GM19025 (cell line): Measurements from ENCODE around the gene PLEKHA7.
"Not testable (repeated sequence)": the region's sequence is repeated elsewhere in the genome, so short reads cannot be mapped to it uniquely, and the experiment has no call there.

Experiments used
- ATAC-seq: cut with Tn5 transposase; IDR thresholded peaks from one replicate; pipeline ENCODE4 v1.9.1; 2021; ENCODE audit warnings: mild to moderate bottlenecking, low read depth, moderate library complexity; ENCODE audit not compliant: unreplicated experiment

PLEKHA7 gene

DNA sequence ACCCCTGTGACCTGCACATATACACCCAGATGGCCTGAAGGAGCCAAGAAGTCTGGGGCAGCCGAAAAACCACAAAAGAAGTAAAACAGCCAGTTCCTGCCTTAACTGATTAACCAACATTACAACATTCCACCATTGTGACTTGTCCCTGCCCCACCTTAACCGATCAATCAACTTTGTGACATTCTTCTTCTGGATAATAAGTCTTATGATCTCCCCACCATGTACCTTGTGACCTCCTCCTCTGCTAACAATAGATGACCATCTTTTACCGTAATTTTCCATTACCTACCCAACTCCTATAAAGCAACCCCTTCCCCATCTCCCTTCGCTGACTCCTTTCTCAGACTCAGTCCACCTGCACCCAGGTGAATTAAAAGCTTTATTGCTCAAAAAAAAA, 125.2 kb downstream of the PLEKHA7 start:
- ATAC-seq = not testable (repeated sequence)

DNA sequence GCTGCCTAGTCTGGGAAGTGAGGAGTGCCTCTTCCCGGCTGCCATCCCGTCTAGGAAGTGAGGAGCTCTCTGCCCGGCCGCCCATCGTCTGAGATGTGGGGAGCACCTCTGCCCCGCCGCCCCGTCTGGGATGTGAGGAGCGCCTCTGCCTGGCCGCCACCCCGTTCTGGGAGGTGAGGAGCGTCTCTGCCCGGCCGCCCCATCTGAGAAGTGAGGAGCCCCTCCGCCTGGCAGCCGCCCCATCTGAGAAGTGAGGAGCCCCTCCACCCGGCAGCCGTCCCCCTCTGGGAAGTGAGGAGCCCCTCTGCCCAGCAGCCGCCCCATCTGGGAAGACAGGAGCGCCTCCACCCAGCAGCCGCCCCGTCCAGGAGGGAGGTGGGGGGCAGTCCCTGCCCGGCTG, 126.3 kb downstream of the PLEKHA7 start:
- ATAC-seq = not testable (repeated sequence)

DNA sequence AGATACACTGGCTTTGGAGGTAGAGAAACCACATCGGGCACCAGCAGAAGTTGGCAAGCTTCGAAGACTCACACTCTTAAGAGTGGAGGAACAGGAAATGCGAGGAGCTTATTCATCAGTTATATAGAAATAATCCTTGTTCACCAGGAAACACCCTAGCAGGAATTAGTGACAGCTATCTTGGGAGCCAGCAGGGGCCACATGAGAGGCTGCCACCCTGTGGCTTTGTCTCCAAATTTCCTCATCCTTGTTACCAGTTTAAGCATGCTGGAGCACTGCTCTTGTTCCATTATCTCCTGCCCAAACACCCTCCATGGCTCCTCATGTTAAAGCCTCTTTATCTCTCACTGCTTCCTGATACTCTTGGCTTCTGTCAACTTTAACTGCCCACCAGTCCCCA, 131.0 kb downstream of the PLEKHA7 start:
- no peak for ATAC-seq

DNA sequence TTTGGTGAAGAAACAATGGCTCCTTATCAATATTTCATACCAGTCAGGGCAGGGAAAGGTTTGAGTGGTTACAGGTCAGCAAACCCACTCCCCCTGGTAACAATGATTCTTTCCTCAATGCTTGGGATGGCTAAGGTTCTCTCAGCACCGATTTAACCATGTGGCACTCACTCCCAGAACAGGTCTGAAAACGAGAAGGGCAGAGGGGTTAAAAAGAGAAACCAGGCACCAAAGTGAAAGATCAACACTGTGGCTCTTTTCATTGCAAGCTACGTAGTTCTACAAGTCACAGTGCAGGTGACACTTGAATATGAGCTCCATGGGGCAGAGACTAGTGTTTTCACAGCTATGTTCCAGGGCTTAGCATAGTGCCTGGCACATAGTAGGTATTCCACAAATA, 132.4 kb downstream of the PLEKHA7 start:
- peak; percentile 48 for ATAC-seq

DNA sequence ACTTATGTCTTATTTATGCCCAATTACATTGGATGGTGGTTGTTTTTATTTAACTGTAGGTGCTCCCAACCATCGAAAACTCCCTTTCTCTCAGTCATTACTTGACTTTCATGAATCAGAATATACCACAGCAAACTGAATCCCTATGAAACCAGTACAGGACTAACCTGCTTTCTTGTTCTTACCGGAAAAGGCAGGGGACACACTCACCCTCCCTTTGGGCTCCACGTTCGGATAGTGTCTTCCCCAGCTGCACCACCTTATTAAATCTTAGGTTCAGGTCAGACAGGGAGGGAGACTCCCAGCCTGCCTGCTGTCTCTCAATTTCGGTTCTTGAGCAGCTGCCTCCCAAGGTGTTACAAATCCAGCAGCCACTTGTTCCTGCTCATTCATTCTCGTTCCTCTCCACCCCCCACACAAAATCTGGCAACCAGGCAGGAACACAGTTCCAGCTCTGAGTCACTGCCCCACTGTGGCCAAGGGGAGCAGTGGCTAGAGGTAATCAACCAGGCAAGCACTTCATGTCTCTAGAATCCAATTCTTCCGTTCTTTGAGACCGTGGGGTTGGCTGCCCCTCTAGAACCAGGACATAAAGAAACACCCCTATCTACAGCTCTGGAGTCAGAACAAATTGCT, 133.0 kb downstream of the PLEKHA7 start:
- ATAC-seq = peak; percentile 45

DNA sequence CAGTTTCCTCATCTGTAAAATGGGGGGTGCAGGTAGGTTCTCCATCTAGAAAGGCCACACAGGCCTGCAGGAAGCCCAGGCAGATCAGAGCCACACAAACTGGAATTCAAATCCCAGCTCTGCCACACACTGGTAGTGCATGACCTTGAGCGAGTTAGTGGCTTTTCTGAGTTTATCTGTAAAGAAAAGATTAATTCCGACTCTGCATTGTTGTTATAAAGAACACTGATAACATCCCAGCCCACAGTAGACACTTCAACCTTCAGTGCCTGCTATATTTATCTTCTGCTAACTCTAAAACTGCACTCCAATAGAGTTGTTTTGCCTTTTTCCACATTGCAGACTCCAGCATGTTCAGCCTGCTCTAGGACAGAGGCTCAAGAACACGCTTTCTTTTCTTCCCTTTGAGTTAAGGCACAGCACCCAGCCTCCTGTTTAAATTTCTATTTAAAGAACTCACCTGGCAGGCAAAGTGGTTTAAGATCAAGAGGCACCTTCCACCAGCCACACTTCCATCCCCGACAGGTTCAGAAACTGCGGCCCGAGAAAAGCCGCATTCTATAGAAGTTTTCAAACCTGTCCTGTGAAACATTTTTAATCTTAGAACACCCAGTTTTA, 133.9 kb downstream of the PLEKHA7 start:
- ATAC-seq = no peak

DNA sequence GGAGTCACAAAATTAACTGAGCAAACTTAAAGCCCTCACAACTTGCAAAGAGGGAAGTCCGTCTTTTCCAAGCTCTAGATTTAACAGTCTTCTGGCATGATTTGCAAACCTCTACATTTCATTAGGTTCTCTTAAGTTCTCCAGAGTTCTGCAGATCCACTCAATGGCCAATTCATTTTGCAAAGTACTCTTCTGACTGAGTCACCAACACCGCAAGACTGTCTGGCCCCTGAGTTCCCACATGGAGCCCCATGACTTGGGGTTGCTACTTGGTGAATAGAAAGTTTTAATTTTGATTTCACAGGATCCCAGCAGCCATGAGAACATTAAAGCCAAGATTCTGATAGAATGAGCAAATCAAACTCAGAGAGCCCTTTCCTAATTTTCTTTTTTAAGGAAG, 134.5 kb downstream of the PLEKHA7 start:
- ATAC-seq = no peak

DNA sequence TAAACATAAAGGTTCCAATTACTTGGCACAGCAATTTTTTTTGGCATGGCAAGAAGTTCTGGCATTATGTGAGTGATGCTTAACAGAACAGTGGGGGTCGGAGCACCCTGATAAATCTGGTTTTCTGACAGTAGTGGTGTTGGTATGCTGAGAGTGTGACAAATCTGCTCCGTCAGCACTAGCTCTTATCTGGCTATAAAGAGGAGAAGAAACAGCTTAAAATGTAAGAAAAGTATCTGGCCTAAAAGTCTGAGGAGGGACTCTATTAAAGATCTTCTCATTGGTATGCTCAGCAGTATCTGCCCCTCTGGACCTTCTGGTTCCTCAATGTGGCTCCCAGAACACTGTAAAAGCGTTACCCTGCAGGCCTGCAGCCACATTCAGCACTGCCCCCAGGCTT, 137.4 kb downstream of the PLEKHA7 start:
- no peak for ATAC-seq

DNA sequence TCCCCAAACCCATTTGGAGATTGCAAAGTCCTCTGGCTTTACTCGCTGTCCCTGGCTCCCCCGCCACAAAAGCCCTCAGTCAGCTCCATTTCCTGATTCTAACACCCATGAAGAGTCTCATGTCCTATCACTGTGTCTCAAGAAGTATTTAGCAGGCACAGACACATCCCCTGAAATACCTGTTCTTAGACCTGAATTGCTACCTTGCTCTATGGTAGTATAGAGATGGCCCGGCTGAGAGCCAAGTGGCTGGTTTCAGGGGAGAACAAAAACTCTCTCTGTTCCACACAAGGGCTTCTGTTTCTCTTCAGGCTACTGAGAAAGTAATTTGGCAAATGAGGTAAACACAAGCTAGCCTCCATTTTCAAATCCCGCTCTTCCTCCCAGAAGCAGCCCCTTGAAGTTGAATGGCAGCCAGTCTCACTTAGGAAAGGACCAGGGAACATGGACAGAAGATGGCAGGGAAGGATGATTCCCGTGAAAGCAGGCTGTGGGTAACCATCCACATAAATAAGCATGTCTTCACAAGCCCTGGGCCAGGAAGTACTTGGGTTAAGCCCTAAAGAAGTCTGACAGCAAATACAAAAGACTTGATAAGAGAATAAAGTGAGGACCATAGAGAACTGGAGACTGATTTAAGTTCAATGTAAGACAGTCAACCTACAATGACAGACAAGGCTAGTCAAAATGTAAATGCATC, 138.0 kb downstream of the PLEKHA7 start:
- no peak for ATAC-seq

DNA sequence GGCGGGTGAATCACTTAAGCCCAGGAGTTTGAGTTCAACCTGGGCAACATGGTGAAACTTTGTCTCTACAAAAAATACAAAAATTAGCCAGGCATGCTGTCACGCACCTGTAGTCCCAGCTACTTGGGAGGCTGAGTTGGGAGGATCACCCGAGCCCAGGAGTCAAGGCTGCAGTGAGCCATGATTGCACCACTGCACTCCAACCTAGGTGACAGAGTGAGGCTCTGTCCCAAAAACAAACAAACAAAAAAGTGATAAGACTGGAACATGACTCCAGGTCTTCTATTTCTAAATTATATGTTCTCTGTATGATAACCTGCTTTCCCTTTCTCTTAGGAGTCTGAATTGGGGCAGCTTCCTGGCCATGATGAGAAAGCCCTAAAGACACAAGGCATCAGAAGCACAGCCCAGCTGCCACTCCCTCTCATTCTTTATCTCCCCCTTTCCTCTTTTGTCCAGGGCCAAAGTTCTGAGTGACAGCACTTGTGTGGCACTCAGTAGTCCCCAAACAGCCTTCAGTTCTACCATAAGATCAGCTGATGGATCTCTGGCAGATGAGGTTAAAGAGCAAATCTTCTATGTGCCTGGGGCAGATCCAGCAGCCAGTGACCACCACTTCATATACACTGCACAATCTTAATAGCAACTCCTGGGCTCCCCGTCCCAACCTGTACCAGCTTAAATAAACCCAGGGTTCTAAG, 139.8 kb downstream of the PLEKHA7 start:
- no peak for ATAC-seq

DNA sequence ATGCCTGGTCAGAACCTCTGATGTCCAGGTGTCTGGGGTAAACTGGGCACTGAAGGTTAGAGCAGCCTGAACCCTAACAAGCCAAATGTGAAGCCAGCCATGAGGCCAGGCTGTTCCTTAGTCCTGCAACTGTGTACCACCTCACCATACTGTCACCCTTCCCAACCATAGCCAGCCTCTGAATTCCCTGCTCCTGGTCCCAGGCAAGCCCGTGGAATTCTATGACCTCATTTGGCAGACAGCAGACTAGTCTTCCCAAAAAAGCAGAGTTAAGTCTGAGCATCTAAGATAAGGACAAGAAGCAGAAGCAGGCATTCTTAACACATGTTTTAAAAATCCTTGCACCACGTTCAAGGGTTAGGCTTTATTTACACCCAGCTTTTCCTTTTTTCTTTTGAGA, 140.9 kb downstream of the PLEKHA7 start:
- no peak for ATAC-seq

DNA sequence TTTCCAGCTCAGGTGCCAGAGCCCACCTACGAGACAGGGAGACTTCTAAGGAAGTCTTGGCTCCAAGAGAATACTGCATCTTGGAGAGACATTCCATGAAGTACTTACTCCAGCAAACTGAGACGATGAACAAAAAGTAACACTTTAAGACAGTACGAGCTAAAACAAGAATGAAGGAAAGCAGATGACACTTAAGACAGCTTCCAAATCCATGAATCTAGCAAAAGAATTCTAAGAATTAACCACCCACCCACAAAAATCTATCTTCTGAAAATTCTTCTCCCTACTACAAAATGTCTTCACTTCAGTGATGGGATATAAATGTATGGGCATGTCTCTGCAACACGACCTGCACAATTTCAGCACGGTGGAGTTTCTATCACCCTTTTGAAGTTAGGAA, 142.8 kb downstream of the PLEKHA7 start:
- ATAC-seq = no peak

DNA sequence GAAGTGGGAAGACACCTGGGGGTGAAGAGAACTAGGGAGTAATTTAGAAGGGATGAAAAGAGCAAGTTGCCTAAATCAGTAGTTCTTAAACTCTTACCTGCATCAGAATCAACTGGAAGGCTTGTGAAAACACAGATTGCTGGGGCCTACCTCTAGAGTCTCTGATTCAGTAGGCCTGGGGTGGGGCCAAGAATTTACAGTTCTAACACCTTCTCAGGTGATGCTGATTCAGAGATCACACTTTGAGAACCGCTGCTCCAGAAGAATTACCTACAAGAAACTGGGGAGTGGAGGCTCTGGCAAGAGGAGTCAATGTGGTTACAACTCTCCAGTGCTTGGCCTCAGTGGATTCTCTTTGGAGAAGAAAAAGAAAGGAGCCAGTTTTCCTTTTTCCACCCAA, 147.1 kb downstream of the PLEKHA7 start:
- ATAC-seq = no peak

DNA sequence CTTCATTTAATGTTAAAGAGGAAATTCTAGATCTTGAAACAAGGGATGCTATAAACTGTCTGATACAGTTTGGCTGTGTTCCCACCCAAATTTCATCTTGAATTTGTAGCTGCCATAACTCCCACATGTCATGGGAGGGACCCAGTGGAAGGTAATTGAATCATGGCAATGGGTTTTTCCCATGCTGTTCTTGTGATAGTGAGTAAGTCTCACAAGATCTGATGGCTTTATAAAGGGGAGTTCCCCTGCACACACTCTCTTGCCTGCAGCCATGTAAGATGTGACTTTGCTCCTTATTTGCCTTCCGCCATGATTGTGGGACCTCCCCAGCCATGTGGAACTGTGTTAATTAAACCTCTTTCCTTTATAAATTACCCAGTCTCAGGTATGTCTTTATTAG, 149.8 kb downstream of the PLEKHA7 start:
- not testable (repeated sequence) for ATAC-seq

DNA sequence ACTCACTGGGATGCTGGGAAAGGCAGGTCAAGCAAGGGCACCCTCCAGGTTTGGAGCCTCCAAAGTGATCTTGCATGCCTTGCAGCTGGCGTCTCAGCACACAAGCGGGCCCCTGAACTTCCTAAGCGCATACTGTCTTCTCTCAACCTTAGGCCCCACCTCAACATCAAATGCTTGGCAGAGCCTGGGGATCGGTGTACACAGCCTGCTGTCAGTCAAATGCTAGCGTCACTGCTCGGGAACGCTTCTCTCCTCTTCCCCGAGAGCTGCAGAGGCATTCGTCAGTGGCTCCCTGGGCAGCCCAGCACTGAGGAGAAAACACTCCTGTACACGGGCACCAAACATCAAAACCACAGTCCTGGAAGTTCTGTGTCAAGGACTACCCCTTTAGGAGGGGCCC, 150.8 kb downstream of the PLEKHA7 start:
- ATAC-seq = no peak

DNA sequence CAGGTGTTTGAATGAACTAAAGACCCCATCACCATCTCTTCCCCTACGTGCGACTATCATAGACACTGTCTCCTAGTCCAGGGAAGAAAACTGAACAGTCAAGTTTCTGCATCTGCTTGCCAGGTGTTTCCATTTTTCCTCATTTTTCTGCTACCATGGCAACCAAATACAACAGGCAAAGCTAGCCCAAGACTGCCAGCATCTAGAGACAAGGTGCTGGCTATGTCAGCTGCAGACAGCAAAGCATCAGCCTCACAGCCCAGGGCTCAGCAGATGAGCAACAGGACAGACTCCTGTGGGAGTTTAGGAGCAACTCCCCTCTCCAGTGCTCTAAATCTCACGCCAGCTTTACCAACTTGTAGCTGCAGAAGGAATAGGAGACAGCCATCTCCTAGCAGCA, 151.5 kb downstream of the PLEKHA7 start:
- ATAC-seq = no peak

DNA sequence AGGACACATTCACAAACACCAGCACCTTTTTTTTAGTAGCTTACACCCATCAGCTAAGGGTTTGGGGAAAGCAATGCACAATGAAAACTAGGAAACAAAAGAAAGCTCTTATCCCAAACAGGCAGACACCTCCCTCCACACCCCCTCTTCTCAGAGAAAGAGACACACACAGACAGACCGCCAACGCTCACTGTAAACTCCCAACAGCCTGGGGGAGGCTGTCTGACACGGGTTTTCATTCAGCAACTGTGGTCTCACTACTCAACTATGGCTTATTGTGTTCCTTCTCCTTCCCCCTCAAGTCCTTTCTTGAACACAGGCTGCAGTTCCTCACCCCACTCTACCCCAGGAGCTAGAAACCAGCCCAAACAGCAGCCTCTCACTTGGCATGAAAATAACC, 152.4 kb downstream of the PLEKHA7 start:
- ATAC-seq = no peak

DNA sequence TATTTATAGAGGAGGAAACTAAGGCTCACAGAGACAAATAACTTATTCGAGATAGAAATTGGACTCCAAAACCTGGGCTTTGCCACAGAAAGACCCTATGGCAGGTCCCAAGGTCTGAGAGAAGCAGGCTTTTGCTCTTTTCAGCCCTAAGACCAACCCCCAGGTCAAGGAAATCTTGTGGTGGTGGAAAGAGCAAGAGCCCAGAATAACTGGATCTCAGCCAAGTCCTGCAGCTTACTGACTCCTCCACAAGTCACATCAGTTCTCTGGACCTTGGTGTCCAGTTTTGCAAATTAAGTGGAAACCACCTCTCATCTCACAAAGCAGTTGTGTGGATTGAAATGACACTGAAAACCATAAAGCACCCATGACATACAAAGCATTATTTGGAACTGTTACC, 153.6 kb downstream of the PLEKHA7 start:
- ATAC-seq = no peak

DNA sequence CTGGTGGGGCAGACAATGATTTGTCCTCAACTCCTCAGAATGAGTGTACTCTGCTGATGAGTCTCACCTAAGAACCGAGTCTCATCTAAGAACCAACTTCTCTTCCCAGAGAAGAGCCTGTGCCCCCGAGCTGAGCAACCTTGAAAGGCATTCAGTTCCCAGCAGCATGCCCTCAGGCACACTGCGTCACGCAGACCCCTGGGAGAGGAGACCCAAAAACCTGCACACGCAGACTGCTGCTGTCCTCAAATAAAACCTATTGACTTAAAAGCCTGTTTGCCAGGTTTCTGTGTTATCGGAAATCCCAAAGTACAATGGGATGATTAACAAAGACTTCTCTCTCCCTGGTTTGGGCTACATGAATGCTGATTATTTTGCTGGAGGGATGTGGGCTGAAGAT, 154.6 kb downstream of the PLEKHA7 start:
- no peak for ATAC-seq

DNA sequence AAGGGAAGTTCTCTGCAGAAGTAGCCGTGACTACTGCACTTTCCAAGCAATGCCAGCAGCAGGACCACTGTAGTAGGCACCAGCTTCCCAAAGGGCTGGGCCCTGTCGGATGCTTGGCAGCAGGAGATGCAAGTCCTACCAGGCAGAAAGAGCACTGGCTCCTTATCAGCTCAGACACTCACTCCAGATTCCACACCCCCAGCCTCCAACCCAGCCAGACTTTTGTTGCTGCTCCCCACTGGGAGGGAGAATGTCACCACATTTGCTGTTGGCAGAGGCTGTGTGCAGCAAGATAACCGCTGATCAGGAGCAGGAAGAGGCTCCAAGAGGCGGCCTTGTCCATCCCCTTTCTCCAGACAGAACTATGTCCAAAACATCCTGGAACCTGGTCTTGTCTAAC, 157.0 kb downstream of the PLEKHA7 start:
- no peak for ATAC-seq

DNA sequence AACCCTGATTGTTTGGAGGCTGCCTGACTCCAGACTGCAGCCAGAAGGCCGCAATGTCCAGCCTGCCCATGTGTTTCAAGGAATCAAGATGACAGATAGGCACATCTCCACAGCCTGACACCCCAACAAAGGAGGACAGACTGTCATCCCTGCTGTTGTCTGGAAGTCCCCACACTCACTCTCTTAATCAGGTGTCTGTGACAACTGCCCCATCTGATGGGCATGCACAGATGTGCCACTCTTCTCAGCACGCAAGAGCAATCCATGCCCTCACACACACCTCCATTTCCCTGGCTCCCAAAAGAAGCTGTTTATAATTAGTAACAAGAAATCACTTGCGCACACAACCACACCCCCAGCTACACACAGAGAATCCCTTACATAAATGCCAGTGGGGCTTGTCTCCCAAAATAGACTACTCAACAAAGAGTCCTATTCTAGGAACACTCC, 158.2 kb downstream of the PLEKHA7 start:
- ATAC-seq = no peak
